Measurements from ENCODE around the gene TUBB1.
"Not testable (repeated sequence)": the region's sequence is repeated elsewhere in the genome, so short reads cannot be mapped to it uniquely, and the experiment has no call there.

The TUBB1 gene

GRCh38 chr20:59024111-59024530, 4.9 kb downstream of the TUBB1 start:
- no peak for DNase-seq

GRCh38 chr20:59025086-59025485, 5.9 kb downstream of the TUBB1 start:
- DNase-seq, result no peak

GRCh38 chr20:59025511-59025910, 6.3 kb downstream of the TUBB1 start:
- no peak for DNase-seq

GRCh38 chr20:59026904-59027740, 7.9 kb downstream of the TUBB1 start:
- no peak for DNase-seq

GRCh38 chr20:59027741-59028320, 8.6 kb downstream of the TUBB1 start:
- DNase-seq, result no peak

GRCh38 chr20:59028812-59029211, 9.6 kb downstream of the TUBB1 start:
- DNase-seq, result no peak

- DNase-seq, result no peak
Observed at GRCh38 chr20:59030911-59031563, 11.8 kb downstream of the TUBB1 start.

- peak; percentile 47 for DNase-seq
Observed at GRCh38 chr20:59031564-59032022, 12.4 kb downstream of the TUBB1 start.

GRCh38 chr20:59032023-59032712, 12.9 kb downstream of the TUBB1 start, which contains the start of gene ATP5F1E:
Gene ATP5F1E (minus strand): TSS chr20:59032335. CDS start chr20:59032251, 84 bp downstream.
- peak; percentile 98 for DNase-seq

- peak; percentile 94 for DNase-seq
Observed at GRCh38 chr20:59032713-59033059, 13.5 kb downstream of the TUBB1 start.

- DNase-seq, result no peak
Observed at GRCh38 chr20:59033093-59033492, 13.9 kb downstream of the TUBB1 start.

GRCh38 chr20:59033616-59034165, 14.5 kb downstream of the TUBB1 start:
- no peak for DNase-seq

- no peak for DNase-seq
Observed at GRCh38 chr20:59035381-59035780, 16.2 kb downstream of the TUBB1 start.

- no peak for DNase-seq
Observed at GRCh38 chr20:59037386-59037785, 18.2 kb downstream of the TUBB1 start.

- no peak for DNase-seq
Observed at GRCh38 chr20:59039233-59039632, 20.0 kb downstream of the TUBB1 start.

- no peak for DNase-seq
Observed at GRCh38 chr20:59040667-59041066, 21.4 kb downstream of the TUBB1 start.

GRCh38 chr20:59041487-59041886, 22.3 kb downstream of the TUBB1 start:
- DNase-seq, result not testable (repeated sequence)

- DNase-seq, result no peak
Observed at GRCh38 chr20:59042151-59042795, 23.0 kb downstream of the TUBB1 start, which contains the start of gene PRELID3B. Gene PRELID3B (minus strand): TSS chr20:59042786. CDS start chr20:59042730, 56 bp downstream.

- DNase-seq, result peak; percentile 90
Observed at GRCh38 chr20:59042796-59043631, 23.8 kb downstream of the TUBB1 start.

GRCh38 chr20:59043698-59044097, 24.5 kb downstream of the TUBB1 start:
- DNase-seq, result no peak

- no peak for DNase-seq
Observed at GRCh38 chr20:59044295-59044694, 25.1 kb downstream of the TUBB1 start.
